Small intestine (tissue), 7 donors: ENCODE data around the gene HOXD4. TPM values are rescaled to one million over a fixed set of nuclear protein-coding genes. Genes with fewer than 3 reads are reported as not detected.

ENCODE experiments used
- DNase-seq, 2 donors: peaks; one replicate each; pipeline versions ENCODE4 v3.0.0 to v3.0.0-alpha.2; 2013
- FAIRE-seq: peaks from 2 replicates; lab custom pipeline; 2012; peaks lifted over from hg19 to GRCh38; lab: Jason Lieb, UNC
- H3K27ac ChIP-seq, 3 donors: one replicate each; pipeline ENCODE4 v1.5.1; 2013; ENCODE audit warnings: low read length in 2 of 3, mild to moderate bottlenecking in 2 of 3, control low read depth in 1 of 3, inconsistent platforms in 1 of 3, low read depth in 1 of 3, moderate library complexity in 1 of 3
- H3K27me3 ChIP-seq, 3 donors: one replicate each; pipeline ENCODE4 v1.6.1; 2013; ENCODE audit warnings: low read length in 3 of 3, inconsistent platforms in 1 of 3; ENCODE audit not compliant: control insufficient read depth in 3 of 3, insufficient read depth in 3 of 3
- H3K36me3 ChIP-seq, 3 donors: one replicate each; pipeline ENCODE4 v1.6.1; 2013; ENCODE audit warnings: low read length in 3 of 3, inconsistent platforms in 1 of 3, low read depth in 1 of 3, mild to moderate bottlenecking in 1 of 3, moderate library complexity in 1 of 3; ENCODE audit not compliant: control insufficient read depth in 3 of 3, insufficient read depth in 2 of 3
- H3K4me1 ChIP-seq, 3 donors: one replicate each; pipeline ENCODE4 v1.6.1; 2013; ENCODE audit warnings: low read length in 2 of 3, inconsistent platforms in 1 of 3, low read depth in 1 of 3, mild to moderate bottlenecking in 1 of 3, moderate library complexity in 1 of 3; ENCODE audit not compliant: control insufficient read depth in 3 of 3, insufficient read depth in 2 of 3
- H3K4me3 ChIP-seq, 3 donors: one replicate each; pipeline ENCODE4 v1.5.1; 2013; ENCODE audit warnings: low read length in 3 of 3, control low read depth in 1 of 3, inconsistent platforms in 1 of 3, low read depth in 1 of 3, mild to moderate bottlenecking in 1 of 3, moderate library complexity in 1 of 3
- H3K9me3 ChIP-seq, 2 donors: one replicate each; pipeline ENCODE4 v1.6.1; 2013; ENCODE audit warnings: low read depth in 1 of 2, low read length in 1 of 2; ENCODE audit not compliant: control insufficient read depth in 2 of 2, insufficient read depth in 1 of 2
- WGBS, 3 donors: extraction: QIAGEN DNeasy Blood & Tissue Kit; methylation state at CpG; one replicate each; pipeline ENCODE4 v1.1.7; 2013; 5-methylcytosine and 5-hydroxymethylcytosine counted together
- polyA plus RNA-seq, 4 donors: library from polyadenylated mRNA; stranded (reverse) in 3 of 4; unstranded in 1 of 4; fragments of 200-250 nt in 3 of 4; fragments of 120-200 nt in 1 of 4; gene quantifications; one replicate each; pipeline versions ENCODE4 v1.2.1 to v1.2.3, GENCODE V29; 2013
- donor health status: healthy with polysubstance abuse.
- donor health status: control.
- donor health status: control.
- donor health status: Bipolar disorder and iron deficiency.
- donor health status: healthy.

The HOXD4 gene
- polyA plus RNA-seq, 4 donors = 0.97 to 14.7 TPM; not detected in 2

- Histone ChIP-seq H3K27ac (peak overlapping the region in 1 of 3 donors; percentile 63), H3K27me3 (peaks cover 9 to 91% (median 65%) of the 10 kb centered on the region in 3 donors), H3K9me3 (peaks cover 0 to 6% of the 10 kb centered on the region in 2 donors), H3K36me3 (no peaks in the 10 kb centered on the region), H3K4me3 (peak overlapping the region in 1 of 3 donors; percentile 32), H3K4me1 (no peaks in the 10 kb centered on the region)
- WGBS, 3 donors = 6 to 17% (median 8%) methylated on average over 25 of the region's 25 CpGs
- DNase-seq (no peak), FAIRE-seq (no peak)
These were observed 45.4 kb upstream of the HOXD4 start for GRCh38 chr2:176105730-176106580.

GRCh38 chr2:176106581-176107539, 44.5 kb upstream of the HOXD4 start, which contains the start of gene HOXD11:
HOXD11 (plus strand) TSS chr2:176107280; CDS start chr2:176107356, 76 bp downstream.
- no peaks in the 10 kb centered on the region for H3K36me3 ChIP-seq
- DNase-seq (peak; percentile 32 to 47), FAIRE-seq (no peak)
- H3K4me1 ChIP-seq = no peaks in the 10 kb centered on the region
- H3K27me3 ChIP-seq = peaks cover 9 to 91% (median 58%) of the 10 kb centered on the region in 3 donors
- peak within 1 kb of the TSS in 1 of 3 donors; percentile 63 for H3K27ac ChIP-seq
- H3K9me3 ChIP-seq = peaks cover 0 to 6% of the 10 kb centered on the region in 2 donors
- peak within 1 kb of the TSS; percentile 20 to 35 (median 27) for H3K4me3 ChIP-seq
- WGBS, 3 donors = 3 to 8% (median 4%) methylated on average over 75 to 85 of the region's 85 CpGs

- DNase-seq = no peak
These were observed 43.6 kb upstream of the HOXD4 start for GRCh38 chr2:176107731-176108181.

DNA sequence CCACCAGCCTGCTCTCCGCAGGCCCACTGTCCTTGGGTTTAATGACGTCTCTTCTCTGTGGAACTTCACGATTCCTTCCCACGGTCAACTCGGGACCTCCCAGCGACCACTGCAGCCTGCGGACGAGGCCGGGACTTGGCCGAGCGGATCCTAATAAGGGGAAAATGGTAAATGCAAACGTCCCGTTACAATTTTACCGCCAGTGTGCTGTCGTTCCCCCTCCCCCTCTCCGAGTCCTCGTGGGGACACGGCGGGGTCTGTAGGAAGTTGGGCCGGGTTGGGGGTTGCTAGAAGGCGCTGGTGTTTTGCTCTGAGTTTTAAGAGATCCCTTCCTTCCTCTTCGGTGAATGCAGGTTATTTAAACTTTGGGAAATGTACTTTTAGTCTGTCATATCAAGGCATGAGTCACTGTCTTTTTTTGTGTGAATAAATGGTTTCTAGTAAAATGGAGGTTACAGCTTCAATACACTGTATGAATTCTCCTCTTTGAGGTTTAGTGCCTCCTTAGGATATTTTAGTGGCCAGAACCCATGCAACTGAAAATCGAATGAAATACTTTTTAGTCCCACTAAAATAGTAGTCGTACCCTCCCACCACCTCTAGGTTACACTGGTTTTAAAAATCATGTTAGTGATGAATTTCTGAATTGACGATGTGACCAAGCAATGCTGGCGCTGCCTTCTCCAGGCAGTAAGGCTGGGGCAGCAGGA, 42.0 kb upstream of the HOXD4 start:
- H3K27ac ChIP-seq = no peak overlapping the region
- no peaks in the 10 kb centered on the region for H3K4me1 ChIP-seq
- H3K36me3 ChIP-seq = no peaks in the 10 kb centered on the region
- FAIRE-seq = no peak
- WGBS, 3 donors = 8 to 15% (median 14%) methylated on average over 26 of the region's 26 CpGs
- H3K9me3 ChIP-seq = peaks cover 0 to 4% of the 10 kb centered on the region in 2 donors
- peaks cover 17 to 91% (median 59%) of the 10 kb centered on the region in 3 donors for H3K27me3 ChIP-seq
- DNase-seq = no peak
- peak overlapping the region in 1 of 3 donors; percentile 21 for H3K4me3 ChIP-seq

More at GRCh38 chr2:176107731-176108181, 43.6 kb upstream of the HOXD4 start:
- peak overlapping the region in 2 of 3 donors; percentile 20 to 27 for H3K4me3 ChIP-seq
- peaks cover 16 to 91% (median 60%) of the 10 kb centered on the region in 3 donors for H3K27me3 ChIP-seq
- no peaks in the 10 kb centered on the region for H3K36me3 ChIP-seq
- no peaks in the 10 kb centered on the region for H3K4me1 ChIP-seq
- 4 to 8% (median 7%) methylated on average over 23 to 59 of the region's 59 CpGs for WGBS, 3 donors
- H3K9me3 ChIP-seq = peaks cover 0 to 4% of the 10 kb centered on the region in 2 donors
- FAIRE-seq = no peak
- H3K27ac ChIP-seq = no peak overlapping the region

DNA sequence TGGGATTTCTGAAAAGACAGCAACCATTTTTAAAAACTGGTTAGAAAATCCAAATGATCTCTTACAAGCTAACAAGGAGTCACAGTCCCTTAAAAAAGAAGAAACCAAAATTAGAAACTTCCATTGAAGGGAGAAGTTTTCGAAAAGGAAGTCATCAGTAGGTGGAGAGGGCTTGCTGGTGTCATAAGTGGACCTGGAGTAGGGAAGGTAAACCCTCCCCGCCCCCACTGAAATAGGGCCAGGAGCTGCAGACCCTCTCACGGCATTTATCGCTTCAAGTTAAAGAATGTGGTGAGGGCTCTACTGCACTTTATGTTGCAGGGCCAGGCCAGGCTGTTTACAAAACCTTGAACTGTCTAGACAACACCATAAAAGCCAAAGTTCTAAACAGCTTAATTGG, 41.4 kb upstream of the HOXD4 start:
- no peak overlapping the region for H3K27ac ChIP-seq
- H3K4me1 ChIP-seq = no peaks in the 10 kb centered on the region
- 14 to 17% (median 17%) methylated on average over 4 of the region's 4 CpGs for WGBS, 3 donors
- no peak for FAIRE-seq
- H3K27me3 ChIP-seq = peaks cover 20 to 91% (median 57%) of the 10 kb centered on the region in 3 donors
- no peak overlapping the region for H3K4me3 ChIP-seq
- no peaks in the 10 kb centered on the region for H3K36me3 ChIP-seq
- DNase-seq = no peak
- peaks cover 0 to 1% of the 10 kb centered on the region in 2 donors for H3K9me3 ChIP-seq

- Histone ChIP-seq H3K4me3 (no peak overlapping the region), H3K9me3 (no peaks in the 10 kb centered on the region), H3K27ac (no peak overlapping the region), H3K4me1 (no peaks in the 10 kb centered on the region), H3K36me3 (no peaks in the 10 kb centered on the region), H3K27me3 (peaks cover 20 to 90% (median 51%) of the 10 kb centered on the region in 3 donors)
- WGBS, 3 donors = 19 to 24% (median 23%) methylated on average over 7 of the region's 7 CpGs
- DNase-seq (no peak), FAIRE-seq (no peak)
These were observed 40.7 kb upstream of the HOXD4 start for GRCh38 chr2:176110415-176111308.

DNA sequence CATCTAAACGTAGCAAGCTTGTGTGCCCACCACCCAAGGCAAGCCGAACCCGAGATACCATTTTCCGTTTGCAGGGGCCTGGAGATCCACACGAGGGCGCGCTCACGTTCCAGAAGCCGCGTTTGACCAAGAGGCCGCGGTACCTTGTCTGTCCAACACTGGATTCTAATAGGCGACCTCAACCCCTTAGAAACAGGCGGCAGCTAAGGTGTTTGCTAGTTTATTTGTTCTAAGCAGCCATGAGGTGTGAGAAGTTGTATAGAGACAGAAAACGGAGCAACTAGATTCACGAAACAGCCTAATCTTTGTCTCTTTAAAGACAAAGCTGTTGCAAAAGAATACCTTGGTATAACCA, 40.1 kb upstream of the HOXD4 start:
- no peaks in the 10 kb centered on the region for H3K9me3 ChIP-seq
- no peaks in the 10 kb centered on the region for H3K4me1 ChIP-seq
- 2 to 4% (median 3%) methylated on average over 16 of the region's 16 CpGs for WGBS, 3 donors
- no peak overlapping the region for H3K27ac ChIP-seq
- H3K4me3 ChIP-seq = no peak overlapping the region
- H3K27me3 ChIP-seq = peaks cover 27 to 90% (median 53%) of the 10 kb centered on the region in 3 donors
- no peaks in the 10 kb centered on the region for H3K36me3 ChIP-seq
- DNase-seq = peak; percentile 28 to 67
- no peak for FAIRE-seq
